HG02610 (cell line): ENCODE measurements around the gene C2orf76.
"Not testable (repeated sequence)": the region's sequence is repeated elsewhere in the genome, so short reads cannot be mapped to it uniquely, and the experiment has no call there.

ENCODE experiments used
- ATAC-seq: cut with Tn5 transposase; IDR thresholded peaks from one replicate; pipeline ENCODE4 v1.9.1; 2021; ENCODE audit warnings: mild to moderate bottlenecking, moderate library complexity; ENCODE audit not compliant: unreplicated experiment

The C2orf76 gene

GRCh38 chr2:119377993-119378345, 11.3 kb upstream of the C2orf76 start:
- ATAC-seq: no peak

DNA sequence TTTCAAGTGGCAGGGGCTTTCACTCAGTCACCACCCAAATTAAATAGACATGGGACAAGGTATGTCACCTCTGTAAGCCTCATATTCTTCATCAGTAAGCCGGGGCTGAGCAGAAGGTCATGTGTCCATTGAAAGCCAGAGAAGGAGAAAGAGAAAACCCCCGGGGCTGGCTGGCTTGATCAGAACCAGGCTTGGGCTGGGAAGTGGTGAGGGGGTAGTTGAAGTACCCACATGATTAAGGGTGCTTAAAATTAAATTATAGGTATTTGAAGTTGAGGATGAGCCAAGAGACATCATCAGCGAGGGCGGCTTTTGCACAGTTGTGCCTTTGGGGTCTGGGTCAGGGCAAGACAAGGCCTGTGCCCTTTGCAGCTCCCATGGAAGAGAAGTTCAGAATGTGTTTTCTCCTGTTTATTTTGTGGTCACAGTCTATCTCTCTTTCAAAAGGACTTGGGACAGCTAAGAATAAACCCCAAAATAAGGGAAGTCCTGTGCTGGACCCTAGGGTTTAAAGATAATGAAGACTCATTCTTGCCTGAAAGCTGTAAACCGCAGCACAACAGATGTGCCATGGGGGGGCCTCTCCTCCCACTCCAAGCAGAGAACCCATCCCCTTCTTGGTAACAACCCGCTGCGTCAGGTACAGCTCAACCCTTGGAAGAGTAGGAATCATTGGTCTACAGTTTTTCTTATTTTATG, 10.8 kb upstream of the C2orf76 start:
- ATAC-seq: no peak

DNA sequence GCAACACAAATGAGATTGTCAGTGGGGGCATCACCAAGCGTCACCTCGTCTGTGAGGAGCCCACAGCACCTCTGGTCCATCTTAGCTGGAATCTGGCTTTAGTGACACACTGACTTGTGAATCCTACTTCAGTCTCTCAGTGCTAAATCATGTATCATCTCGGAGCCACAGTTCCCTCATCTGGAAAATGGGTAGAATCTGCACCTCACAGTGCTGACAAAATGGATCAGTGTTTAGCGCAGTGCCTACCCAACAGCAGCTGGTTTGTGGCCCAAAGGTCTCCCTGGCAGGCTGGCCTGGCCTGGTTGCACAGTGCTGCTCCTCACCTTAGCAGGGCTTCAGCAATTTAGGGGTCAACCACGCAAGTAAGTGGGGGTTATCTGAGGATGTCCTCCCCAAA, 10.2 kb upstream of the C2orf76 start:
- no peak for ATAC-seq

DNA sequence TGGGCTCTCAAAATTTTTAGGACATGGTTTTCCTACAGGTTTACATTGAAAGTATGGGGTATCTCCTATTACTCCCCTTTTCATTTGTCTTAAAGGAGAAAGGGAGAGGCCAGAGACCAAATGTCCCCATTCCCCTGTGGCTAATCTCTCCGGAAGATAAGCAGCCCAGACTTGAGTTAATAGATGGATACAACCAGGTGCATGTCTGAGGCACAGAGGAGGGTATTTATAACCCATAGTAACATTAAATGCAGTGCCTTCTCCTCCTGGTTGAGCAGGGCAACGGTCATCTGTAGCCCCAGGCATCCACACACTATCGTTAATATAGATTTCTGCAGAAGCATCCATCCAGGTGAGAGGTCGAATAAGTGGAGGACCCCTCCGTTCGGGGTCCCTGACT, 9.8 kb upstream of the C2orf76 start:
- not testable (repeated sequence) for ATAC-seq

- not testable (repeated sequence) for ATAC-seq
These were observed 7.5 kb upstream of the C2orf76 start for GRCh38 chr2:119373907-119374745.

- ATAC-seq: no peak
These were observed 6.3 kb upstream of the C2orf76 start for GRCh38 chr2:119372778-119373568.

DNA sequence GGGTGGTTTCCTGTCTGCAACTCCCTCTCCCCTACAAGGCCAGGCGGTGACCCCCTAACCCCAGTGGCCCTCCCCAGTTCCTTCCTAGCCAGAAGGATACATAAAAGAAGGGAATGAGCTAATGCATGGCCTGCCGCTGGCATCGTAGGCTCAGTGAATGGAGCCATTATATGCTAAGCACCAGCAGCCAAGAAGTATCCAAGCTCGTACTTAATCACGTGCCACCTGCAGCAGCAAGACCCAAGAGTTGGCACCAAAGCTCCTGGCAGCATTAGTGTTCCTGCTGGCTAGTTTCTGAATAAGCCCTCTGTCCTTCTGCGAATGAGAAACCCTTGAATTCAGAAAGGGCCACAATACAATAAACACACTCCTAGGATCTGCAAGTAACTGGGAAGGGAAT, 4.5 kb upstream of the C2orf76 start:
- ATAC-seq: no peak

GRCh38 chr2:119369845-119370244, 3.2 kb upstream of the C2orf76 start:
- no peak for ATAC-seq

GRCh38 chr2:119367472-119368099, 952 bp upstream of the C2orf76 start:
- peak; percentile 21 for ATAC-seq

GRCh38 chr2:119366161-119366648, 429 bp downstream of the C2orf76 start:
- peak; percentile 0 for ATAC-seq

DNA sequence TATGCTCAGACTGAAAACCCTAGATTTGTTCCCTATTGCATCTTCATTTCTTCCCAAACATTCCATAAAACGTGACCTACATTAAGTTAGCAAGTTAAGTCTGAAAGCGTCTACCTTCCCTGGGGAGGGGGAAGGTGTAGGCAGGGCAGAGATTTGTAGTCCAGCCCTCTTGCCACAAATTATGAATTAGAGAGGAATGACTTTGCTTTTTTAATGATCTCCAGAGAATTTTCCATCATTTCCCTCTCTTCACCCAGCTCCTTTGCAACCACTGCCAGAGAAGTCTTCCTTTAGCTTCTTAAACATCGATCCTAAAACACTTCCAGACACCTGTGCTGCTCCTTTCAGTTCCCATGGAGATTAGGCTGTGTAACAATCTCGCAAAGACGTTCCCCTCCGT, 1.2 kb downstream of the C2orf76 start:
- no peak for ATAC-seq

GRCh38 chr2:119364798-119365197, 1.8 kb downstream of the C2orf76 start:
- ATAC-seq: no peak

- no peak for ATAC-seq
These were observed 6.1 kb downstream of the C2orf76 start for GRCh38 chr2:119360423-119360966.

- ATAC-seq: no peak
These were observed 6.9 kb downstream of the C2orf76 start for GRCh38 chr2:119359774-119360173.

GRCh38 chr2:119354860-119355259, 11.8 kb downstream of the C2orf76 start:
- no peak for ATAC-seq

- ATAC-seq: peak; percentile 93
These were observed 14.3 kb downstream of the C2orf76 start for GRCh38 chr2:119352357-119352756.

DNA sequence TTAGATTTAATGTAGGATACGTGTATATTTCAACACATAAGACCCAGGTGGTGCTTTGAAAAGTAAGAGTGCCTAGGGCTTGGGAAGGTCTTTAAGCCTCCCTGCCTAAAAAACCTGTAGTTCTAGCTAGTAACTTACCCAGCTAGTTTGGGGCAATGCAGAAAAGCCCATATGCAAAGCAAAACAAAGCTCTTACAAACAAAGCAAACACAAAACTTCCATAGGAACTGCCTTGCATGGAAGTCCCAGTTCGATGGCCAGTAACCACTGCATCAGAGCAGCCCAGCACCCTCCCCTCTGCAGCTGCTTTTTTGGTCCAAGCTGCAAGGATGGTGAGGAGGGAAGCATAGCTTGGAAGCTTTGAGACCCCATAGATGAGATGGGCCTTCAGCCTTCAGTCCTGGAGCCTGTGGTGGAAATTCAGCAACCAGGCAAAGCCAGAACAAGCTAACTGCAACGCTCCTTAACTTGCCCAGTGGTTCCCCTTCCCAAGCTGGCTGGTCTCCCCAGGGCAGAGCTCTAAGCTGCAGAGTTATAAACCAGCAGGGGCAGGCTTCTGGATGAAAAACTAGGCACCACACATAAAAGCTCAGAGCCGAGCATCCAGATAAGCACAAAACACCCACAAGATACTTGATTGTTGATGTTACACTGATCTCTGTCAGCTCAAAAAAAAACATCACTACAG, 16.2 kb downstream of the C2orf76 start:
- ATAC-seq: no peak

GRCh38 chr2:119349289-119349688, 17.3 kb downstream of the C2orf76 start:
- ATAC-seq: no peak

GRCh38 chr2:119341684-119342083, 24.9 kb downstream of the C2orf76 start:
- ATAC-seq: no peak

GRCh38 chr2:119339562-119339923, 27.1 kb downstream of the C2orf76 start:
- ATAC-seq: peak; percentile 34
